B cell (primary cell): ENCODE measurements around the gene TTC28. TPM values are rescaled to one million over a fixed set of nuclear protein-coding genes. Genes with fewer than 3 reads are reported as not detected.

Experiments used
- ATAC-seq: fragments of 200-7000 bp; cut with Tn5 transposase; one replicate; pipeline ENCODE4 v1.10.0; 2021; ENCODE audit warnings: low read depth, mild to moderate bottlenecking, moderate number of reproducible peaks, moderate library complexity
- CTCF ChIA-PET: fragments of 350-600 bp; sonication (Branson Sonifier 250); formaldehyde crosslinking; loops from one replicate; lab custom pipeline; 2021; ENCODE audit warnings: antibody characterized with exemption, inconsistent platforms; lab: Charles Lee
- POLR2A ChIA-PET: fragments of 350-600 bp; sonication (Branson Sonifier 250); formaldehyde crosslinking; loops from one replicate; lab custom pipeline; 2021; ENCODE audit warnings: antibody characterized with exemption; lab: Charles Lee
- DNase-seq: peaks from one replicate; pipeline ENCODE4 v3.0.0; 2013
- H2AFZ ChIP-seq: 2 replicates; pipeline ENCODE4 v1.6.1; 2012; ENCODE audit warnings: mild to moderate bottlenecking, low read depth, low read length; ENCODE audit not compliant: insufficient read depth, poor library complexity, severe bottlenecking
- H3K27ac ChIP-seq, 2 donors: 1 replicate in 1 of 2; 2 replicates in 1 of 2; pipeline ENCODE4 v1.5.1; 2012 to 2013; ENCODE audit warnings: low read length in 2 of 2, mild to moderate bottlenecking in 2 of 2, moderate library complexity in 1 of 2
- H3K27me3 ChIP-seq, 4 experiments: fragments of 200-600 bp in 1 of 4; sonication (generic) in 1 of 4; replicated peaks in 1 of 4; 1 replicate in 2 of 4; 2 replicates in 2 of 4; pipeline versions ENCODE4 v1.6.1 to v1.7.0; 2013 to 2016; ENCODE audit warnings: low read length in 3 of 4, mild to moderate bottlenecking in 2 of 4, mixed read lengths in 1 of 4, moderate library complexity in 1 of 4; ENCODE audit not compliant: insufficient read depth in 4 of 4, control insufficient read depth in 3 of 4; ENCODE audit errors: control extremely low read depth in 1 of 4
- H3K36me3 ChIP-seq, 2 experiments: replicated peaks in 1 of 2; 1 replicate in 1 of 2; 2 replicates in 1 of 2; pipeline versions ENCODE4 v1.6.1 to v1.7.1; 2013; ENCODE audit warnings: low read length in 1 of 2; ENCODE audit not compliant: insufficient read depth in 2 of 2, control insufficient read depth in 1 of 2; ENCODE audit errors: control extremely low read depth in 1 of 2, extremely low read depth in 1 of 2
- H3K4me1 ChIP-seq, 2 donors: fragments of 200-600 bp in 1 of 2; sonication (generic) in 1 of 2; 1 replicate in 1 of 2; 2 replicates in 1 of 2; pipeline versions ENCODE4 v1.5.1 to v1.6.1; 2013 to 2017; ENCODE audit warnings: low read length in 2 of 2; ENCODE audit not compliant: control insufficient read depth in 2 of 2, insufficient read depth in 2 of 2
- H3K4me2 ChIP-seq: replicated peaks from 2 replicates; pipeline ENCODE3; 2012; ENCODE audit warnings: mild to moderate bottlenecking, low read depth, low read length; ENCODE audit not compliant: poor library complexity, severe bottlenecking
- H3K4me3 ChIP-seq, 5 experiments: fragments of 200-600 bp in 1 of 5; sonication (generic) in 1 of 5; 1 replicate in 3 of 5; 2 replicates in 2 of 5; pipeline versions ENCODE4 v1.5.1 to v1.7.0; 2011 to 2016; ENCODE audit warnings: low read length in 4 of 5, mild to moderate bottlenecking in 4 of 5, low read depth in 2 of 5, control low read depth in 1 of 5, moderate library complexity in 1 of 5; ENCODE audit not compliant: insufficient read depth in 1 of 5; ENCODE audit errors: control extremely low read depth in 1 of 5, extremely low read depth in 1 of 5
- H3K79me2 ChIP-seq: fragments of 200-600 bp; sonication (generic); one replicate; pipeline ENCODE4 v1.6.0; 2016; ENCODE audit warnings: low read length; ENCODE audit not compliant: control insufficient read depth, insufficient read depth
- H3K9ac ChIP-seq: fragments of 200-600 bp; sonication (generic); 2 replicates; pipeline ENCODE4 v1.6.1; 2017; ENCODE audit warnings: mild to moderate bottlenecking, low read length, moderate library complexity
- H3K9me3 ChIP-seq, 3 donors: one replicate each; pipeline versions ENCODE4 v1.6.1 to v1.7.1; 2013; ENCODE audit warnings: low read length in 2 of 3; ENCODE audit not compliant: control insufficient read depth in 2 of 3, insufficient read depth in 1 of 3; ENCODE audit errors: control extremely low read depth in 1 of 3
- H4K20me1 ChIP-seq: 2 replicates; pipeline ENCODE4 v1.6.0; 2012; ENCODE audit warnings: mild to moderate bottlenecking, low read length; ENCODE audit not compliant: insufficient read depth, control insufficient read depth, poor library complexity, severe bottlenecking
- H3K27ac Mint-ChIP-seq: one replicate; pipeline ENCODE4 v1.8.0; 2021; ENCODE audit warnings: mixed read lengths
- H3K27me3 Mint-ChIP-seq: one replicate; pipeline ENCODE4 v1.8.0; 2021; ENCODE audit warnings: mixed read lengths
- H3K4me1 Mint-ChIP-seq: one replicate; pipeline ENCODE4 v1.8.0; 2021; ENCODE audit warnings: mixed read lengths
- H3K4me3 Mint-ChIP-seq: one replicate; pipeline ENCODE4 v1.8.0; 2021; ENCODE audit warnings: mixed read lengths
- H3K9me3 Mint-ChIP-seq: one replicate; pipeline ENCODE4 v1.8.0; 2022; ENCODE audit warnings: mixed read lengths; ENCODE audit not compliant: insufficient read depth
- CTCF ChIP-seq: fragments of 200-600 bp; IDR thresholded peaks from one replicate; pipeline ENCODE4 v1.8.0; 2022; ENCODE audit warnings: antibody characterized with exemption, mild to moderate bottlenecking
- EZH2 ChIP-seq: IDR thresholded peaks from 2 replicates; pipeline ENCODE4 v1.6.1; 2012; ENCODE audit warnings: borderline replicate concordance, low read depth, mild to moderate bottlenecking, moderate library complexity, low read length; ENCODE audit not compliant: insufficient read depth, poor library complexity, severe bottlenecking
- WGBS: methylation state at CpG from one replicate; pipeline ENCODE4 v1.1.5; 2013; ENCODE audit warnings: missing lambda C conversion rate; ENCODE audit not compliant: insufficient coverage; 5-methylcytosine and 5-hydroxymethylcytosine counted together
- intact Hi-C: fragments of 100-400 bp; cut with micrococcal nuclease; formaldehyde crosslinking; loops from one replicate; pipeline ENCODE4 v1.10.0; 2022
- polyA plus RNA-seq: library from polyadenylated mRNA; depleted of rRNA; stranded (reverse); fragments of >200 nt; gene quantifications from 2 replicates; pipeline ENCODE4 v1.2.3, GENCODE V29; 2012
- total RNA-seq, 2 donors: library from RNA; stranded (reverse); fragments of 120-200 nt in 1 of 2; gene quantifications; 1 replicate in 1 of 2; 2 replicates in 1 of 2; pipeline versions ENCODE4 v1.2.3 to v1.2.4, GENCODE V29; 2013 to 2022

Gene TTC28
- total and polyA plus RNA-seq, 2 donors (not counting 1 experiment from before 2014, with no cell fraction given) = 4.5 to 7.3 TPM

GRCh38 chr22:28034760-28035401 lies 644.8 kb downstream of the TTC28 start:
- H3K4me1 Mint-ChIP-seq = no peaks in the 10 kb centered on the region

More at GRCh38 chr22:28034760-28035401, 644.8 kb downstream of the TTC28 start:
- peaks cover 0 to 5% (median 0%) of the 10 kb centered on the region in 3 donors for H3K9me3 ChIP-seq
- H3K27ac Mint-ChIP-seq = no peak overlapping the region
- ChIA-PET CTCF (no interaction called here), POLR2A (no interaction called here)
- no peak for DNase-seq
- intact Hi-C loops = no loop called here
- no peak overlapping the region for H3K4me2 ChIP-seq
- TF ChIP-seq CTCF = no peak
- TF ChIP-seq EZH2 = no peak
- peaks cover 0 to 7% (median 1%) of the 10 kb centered on the region in 4 experiments for H3K27me3 ChIP-seq
- H3K36me3 ChIP-seq = no peaks in the 10 kb centered on the region
- H3K4me1 ChIP-seq = no peaks in the 10 kb centered on the region
- no peaks in the 10 kb centered on the region for H3K79me2 ChIP-seq
- no peak overlapping the region for H3K9ac ChIP-seq
- H3K9me3 Mint-ChIP-seq = no peaks in the 10 kb centered on the region
- no peak overlapping the region for H3K4me3 ChIP-seq
- H3K27me3 Mint-ChIP-seq = peaks cover 23% of the 10 kb centered on the region
- no peaks in the 10 kb centered on the region for H4K20me1 ChIP-seq
- WGBS = 26% methylated on average over 7 of the region's 7 CpGs
- ATAC-seq = no peak
- H3K27ac ChIP-seq = no peak overlapping the region
- H3K4me3 Mint-ChIP-seq = no peak overlapping the region
- H2AFZ ChIP-seq = no peak overlapping the region
